ENCODE measurements around the gene WDR64.

DNA sequence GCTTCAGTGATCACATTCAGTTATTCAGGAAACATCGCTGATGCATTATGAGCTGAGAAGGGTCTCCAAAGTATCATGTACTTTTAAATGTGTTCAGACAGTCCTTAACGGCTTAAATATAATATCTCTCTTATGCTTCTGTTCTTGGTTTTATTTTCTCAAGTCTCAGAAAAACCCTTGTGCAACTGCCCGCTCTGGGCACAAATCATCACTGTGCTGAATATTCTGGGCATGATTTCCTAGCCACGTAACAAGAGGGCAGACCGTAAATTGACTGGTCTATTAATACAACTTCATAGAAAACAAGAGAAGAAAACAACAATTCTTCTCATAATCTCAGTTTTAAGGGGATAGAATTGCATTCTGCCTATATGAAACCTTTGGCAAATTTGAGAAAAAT, 99.4 kb downstream of the WDR64 start:
- TF ChIP-seq, protein P1, sequence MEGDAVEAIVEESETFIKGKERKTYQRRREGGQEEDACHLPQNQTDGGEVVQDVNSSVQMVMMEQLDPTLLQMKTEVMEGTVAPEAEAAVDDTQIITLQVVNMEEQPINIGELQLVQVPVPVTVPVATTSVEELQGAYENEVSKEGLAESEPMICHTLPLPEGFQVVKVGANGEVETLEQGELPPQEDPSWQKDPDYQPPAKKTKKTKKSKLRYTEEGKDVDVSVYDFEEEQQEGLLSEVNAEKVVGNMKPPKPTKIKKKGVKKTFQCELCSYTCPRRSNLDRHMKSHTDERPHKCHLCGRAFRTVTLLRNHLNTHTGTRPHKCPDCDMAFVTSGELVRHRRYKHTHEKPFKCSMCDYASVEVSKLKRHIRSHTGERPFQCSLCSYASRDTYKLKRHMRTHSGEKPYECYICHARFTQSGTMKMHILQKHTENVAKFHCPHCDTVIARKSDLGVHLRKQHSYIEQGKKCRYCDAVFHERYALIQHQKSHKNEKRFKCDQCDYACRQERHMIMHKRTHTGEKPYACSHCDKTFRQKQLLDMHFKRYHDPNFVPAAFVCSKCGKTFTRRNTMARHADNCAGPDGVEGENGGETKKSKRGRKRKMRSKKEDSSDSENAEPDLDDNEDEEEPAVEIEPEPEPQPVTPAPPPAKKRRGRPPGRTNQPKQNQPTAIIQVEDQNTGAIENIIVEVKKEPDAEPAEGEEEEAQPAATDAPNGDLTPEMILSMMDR (IDR thresholded peaks at IDR 0.05; ENCODE audit: borderline replicate concordance, extremely low read depth, low read length, poor library complexity, severe bottlenecking) = no peak
- TF ChIP-seq EZH2 (IDR thresholded peaks at IDR 0.05; ENCODE audit: borderline replicate concordance, low read depth, low read length, severe bottlenecking) = no peak
